Prostate gland (tissue), 2 donors: ENCODE data around the gene GAREM1. TPM values are rescaled to one million over a fixed set of nuclear protein-coding genes. Genes with fewer than 3 reads are reported as not detected.

Experiments used
- DNase-seq: peaks from one replicate; pipeline ENCODE4 v3.0.0-alpha.2; 2019; ENCODE audit warnings: low spot score
- H3K27ac ChIP-seq, 2 donors: fragments of 200-600 bp; sonication (generic); 2 replicates each; pipeline ENCODE4 v1.5.1; 2017 to 2019
- H3K27me3 ChIP-seq: fragments of 200-600 bp; sonication (generic); replicated peaks from 2 replicates; pipeline ENCODE4 v1.5.1; 2019; ENCODE audit not compliant: insufficient read depth
- H3K36me3 ChIP-seq, 2 donors: fragments of 200-600 bp; sonication (generic); 1 replicate in 1 of 2; 2 replicates in 1 of 2; pipeline versions ENCODE4 v1.5.1 to v1.8.1; 2017 to 2019
- H3K4me1 ChIP-seq: fragments of 200-600 bp; sonication (generic); replicated peaks from 2 replicates; pipeline ENCODE4 v1.5.1; 2019
- H3K4me3 ChIP-seq, 2 donors: fragments of 200-600 bp; sonication (generic); 2 replicates each; pipeline ENCODE4 v1.5.1; 2017 to 2019
- H3K9me3 ChIP-seq: fragments of 200-600 bp; sonication (generic); 2 replicates; pipeline ENCODE4 v1.5.1; 2017
- POLR2A ChIP-seq: fragments of 450-650 bp; IDR thresholded peaks from one replicate; pipeline ENCODE4 v1.6.1; 2016; ENCODE audit warnings: antibody characterized with exemption, mild to moderate bottlenecking
- POLR2AphosphoS5 ChIP-seq: sonication (generic); formaldehyde crosslinking; IDR thresholded peaks from one replicate; pipeline ENCODE4 v1.6.1; 2017; ENCODE audit warnings: antibody characterized with exemption
- WGBS: methylation state at CpG from one replicate; pipeline ENCODE4 v1.1.5; 2018; 5-methylcytosine and 5-hydroxymethylcytosine counted together
- intact Hi-C: fragments of 100-400 bp; cut with DNase I; formaldehyde crosslinking; loops from one replicate; pipeline ENCODE4 v1.14.2; 2022
- total RNA-seq, 2 donors: library from RNA; depleted of rRNA; stranded (reverse); fragments of >200 nt; gene quantifications; one replicate each; pipeline ENCODE4 v1.1.0, GENCODE V29; 2016
- TF ChIP-seq, protein P1 (sequence below), 4 experiments: fragments of 200-600 bp in 2 of 4; fragments of 450-650 bp in 2 of 4; sonication (generic) in 2 of 4; IDR thresholded peaks; 1 replicate in 3 of 4; 2 replicates in 1 of 4; pipeline ENCODE4 v1.5.1; 2016 to 2019; ENCODE audit warnings: antibody characterized with exemption in 4 of 4, mild to moderate bottlenecking in 2 of 4, moderate library complexity in 2 of 4

Gene GAREM1
- total RNA-seq, 2 donors from 2014 or later: 9.5 to 14.9 TPM

DNA sequence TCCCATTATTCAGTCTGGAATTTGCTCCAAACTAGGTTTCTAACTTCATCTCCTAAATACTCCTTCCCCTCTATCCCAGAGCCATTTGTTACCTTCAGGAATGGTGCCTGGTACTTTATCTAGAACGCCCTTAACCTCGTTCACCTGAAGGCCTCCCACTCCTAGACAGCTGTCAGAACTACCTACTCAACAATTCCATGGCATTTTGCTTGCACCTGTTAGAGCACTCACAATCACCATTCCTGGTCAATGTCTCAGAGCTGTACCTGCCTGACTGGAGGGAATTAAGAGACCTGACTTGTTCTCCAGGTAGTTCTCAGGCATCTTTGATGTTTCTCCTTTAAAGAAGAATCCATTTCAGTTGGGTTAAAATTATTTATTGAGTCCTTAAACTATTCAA lies 88.9 kb downstream of the GAREM1 start:
- Histone ChIP-seq H3K4me1 (no peaks in the 10 kb centered on the region), H3K27ac (no peak overlapping the region), H3K9me3 (no peaks in the 10 kb centered on the region), H3K36me3 (no peaks in the 10 kb centered on the region), H3K4me3 (no peak overlapping the region), H3K27me3 (no peaks in the 10 kb centered on the region)
- DNase-seq: no peak
- 93% methylated on average over 2 of the region's 2 CpGs for WGBS
- TF ChIP-seq, protein P1, sequence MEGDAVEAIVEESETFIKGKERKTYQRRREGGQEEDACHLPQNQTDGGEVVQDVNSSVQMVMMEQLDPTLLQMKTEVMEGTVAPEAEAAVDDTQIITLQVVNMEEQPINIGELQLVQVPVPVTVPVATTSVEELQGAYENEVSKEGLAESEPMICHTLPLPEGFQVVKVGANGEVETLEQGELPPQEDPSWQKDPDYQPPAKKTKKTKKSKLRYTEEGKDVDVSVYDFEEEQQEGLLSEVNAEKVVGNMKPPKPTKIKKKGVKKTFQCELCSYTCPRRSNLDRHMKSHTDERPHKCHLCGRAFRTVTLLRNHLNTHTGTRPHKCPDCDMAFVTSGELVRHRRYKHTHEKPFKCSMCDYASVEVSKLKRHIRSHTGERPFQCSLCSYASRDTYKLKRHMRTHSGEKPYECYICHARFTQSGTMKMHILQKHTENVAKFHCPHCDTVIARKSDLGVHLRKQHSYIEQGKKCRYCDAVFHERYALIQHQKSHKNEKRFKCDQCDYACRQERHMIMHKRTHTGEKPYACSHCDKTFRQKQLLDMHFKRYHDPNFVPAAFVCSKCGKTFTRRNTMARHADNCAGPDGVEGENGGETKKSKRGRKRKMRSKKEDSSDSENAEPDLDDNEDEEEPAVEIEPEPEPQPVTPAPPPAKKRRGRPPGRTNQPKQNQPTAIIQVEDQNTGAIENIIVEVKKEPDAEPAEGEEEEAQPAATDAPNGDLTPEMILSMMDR (IDR thresholded peaks at IDR 0.05): no peak
- intact Hi-C loops: no loop called here

DNA sequence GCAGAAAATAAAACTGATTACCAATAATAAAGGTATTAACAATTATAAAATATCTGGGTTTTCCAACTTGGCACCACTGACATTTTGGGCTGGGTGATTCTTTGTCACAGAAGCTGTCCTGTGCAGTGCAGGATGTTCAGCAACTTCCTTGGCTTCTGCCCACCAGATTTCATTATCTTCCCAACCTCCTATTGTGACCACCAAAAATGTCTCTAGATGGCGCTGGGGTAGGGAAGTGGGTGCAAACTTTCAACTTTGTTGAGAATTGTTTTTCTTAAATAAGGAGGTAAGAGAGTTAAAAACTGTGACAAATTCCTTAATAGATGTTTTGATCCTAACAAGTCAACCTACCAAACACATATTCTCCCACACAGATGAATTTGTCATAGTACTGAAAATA lies 90.1 kb downstream of the GAREM1 start:
- H3K36me3 ChIP-seq: no peaks in the 10 kb centered on the region
- intact Hi-C loops: no loop called here
- no peak overlapping the region for H3K4me3 ChIP-seq
- H3K4me1 ChIP-seq: no peaks in the 10 kb centered on the region
- no peaks in the 10 kb centered on the region for H3K9me3 ChIP-seq
- no peaks in the 10 kb centered on the region for H3K27me3 ChIP-seq
- DNase-seq: no peak
- no peak overlapping the region for H3K27ac ChIP-seq
- WGBS: 87% methylated on average over 1 of the region's 1 CpG
- TF ChIP-seq POLR2AphosphoS5 (no peak), POLR2A (no peak)
- TF ChIP-seq, protein P1 (IDR thresholded peaks at IDR 0.05): no peak

DNA sequence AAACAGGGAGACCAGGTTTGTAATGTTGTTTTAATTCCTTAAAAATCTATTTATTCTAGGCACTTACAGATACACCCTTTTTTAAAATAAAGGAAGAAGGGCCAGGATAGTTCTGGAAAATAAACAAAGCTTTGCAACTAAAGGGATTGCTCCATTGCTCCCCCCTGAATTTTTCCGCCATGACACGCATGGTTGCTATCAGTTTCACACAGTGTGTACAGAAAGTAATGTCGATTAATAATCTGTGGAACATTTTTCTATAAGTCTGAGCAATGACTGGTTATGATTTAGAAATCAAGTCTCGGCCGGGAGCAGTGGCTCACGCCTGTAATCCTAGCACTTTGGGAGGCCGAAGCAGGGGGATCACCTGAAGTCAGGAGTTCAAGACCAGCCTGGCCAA lies 90.8 kb downstream of the GAREM1 start:
- no peak for DNase-seq
- no peaks in the 10 kb centered on the region for H3K4me1 ChIP-seq
- H3K36me3 ChIP-seq: no peaks in the 10 kb centered on the region
- no peaks in the 10 kb centered on the region for H3K27me3 ChIP-seq
- H3K27ac ChIP-seq: no peak overlapping the region
- TF ChIP-seq POLR2A (no peak), POLR2AphosphoS5 (no peak)
- TF ChIP-seq, protein P1 (IDR thresholded peaks at IDR 0.05): no peak
- intact Hi-C loops: no loop called here
- WGBS: 98% methylated on average over 7 of the region's 7 CpGs
- H3K4me3 ChIP-seq: no peak overlapping the region
- H3K9me3 ChIP-seq: no peaks in the 10 kb centered on the region

DNA sequence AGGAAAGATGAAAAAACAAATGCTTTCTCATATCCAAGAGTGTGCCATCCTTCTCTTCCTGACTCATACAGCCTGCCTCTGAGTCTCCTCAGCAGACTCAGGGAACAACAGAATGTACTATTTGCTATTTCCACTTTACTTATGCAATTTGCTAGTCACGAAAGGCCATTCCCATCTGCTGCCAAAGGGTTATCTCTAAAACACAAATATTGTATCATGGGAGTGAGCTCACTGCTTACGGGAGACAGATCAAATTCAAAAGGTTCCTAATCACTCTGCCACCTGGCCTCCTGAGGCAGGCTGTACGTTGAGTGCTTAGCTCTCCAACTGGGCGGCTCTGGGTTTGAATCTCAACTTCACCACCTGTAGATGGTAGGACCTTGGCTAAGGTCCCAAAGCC lies 92.0 kb downstream of the GAREM1 start:
- intact Hi-C loops: no loop called here
- no peak for DNase-seq
- Histone ChIP-seq H3K36me3 (no peaks in the 10 kb centered on the region), H3K27me3 (no peaks in the 10 kb centered on the region), H3K27ac (no peak overlapping the region), H3K4me1 (peaks cover 2% of the 10 kb centered on the region), H3K9me3 (no peaks in the 10 kb centered on the region), H3K4me3 (no peak overlapping the region)
- WGBS: 72% methylated on average over 4 of the region's 4 CpGs
- TF ChIP-seq, protein P1 (IDR thresholded peaks at IDR 0.05): no peak
- TF ChIP-seq POLR2AphosphoS5 (no peak), POLR2A (no peak)

DNA sequence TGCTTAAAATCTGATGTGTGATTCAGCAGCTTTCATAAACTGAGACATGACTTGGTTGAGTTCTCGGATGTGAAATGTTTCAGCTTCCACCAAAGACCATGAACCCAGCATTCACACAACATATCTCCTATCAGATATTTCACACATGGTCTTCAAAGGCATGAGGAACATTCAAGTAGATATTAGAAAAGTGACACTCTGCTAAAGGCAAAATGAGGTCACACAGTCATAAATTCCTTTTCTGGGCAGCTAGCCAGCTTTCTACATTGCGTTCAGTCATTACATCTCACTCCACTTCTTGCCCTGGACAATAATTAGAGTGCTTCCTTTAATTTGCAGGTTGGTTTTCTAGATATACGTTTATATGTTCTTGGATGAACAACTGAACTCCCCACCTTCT lies 96.7 kb downstream of the GAREM1 start:
- TF ChIP-seq POLR2A: no peak

More for the DNA sequence above, 96.7 kb downstream of the GAREM1 start:
- WGBS: 36% methylated on average over 3 of the region's 3 CpGs
- Histone ChIP-seq H3K4me3 (no peak overlapping the region), H3K27me3 (no peaks in the 10 kb centered on the region), H3K4me1 (peaks cover 11% of the 10 kb centered on the region), H3K36me3 (no peaks in the 10 kb centered on the region), H3K9me3 (no peaks in the 10 kb centered on the region), H3K27ac (peak overlapping the region in 1 of 2 donors; percentile 79)
- intact Hi-C loops: no loop called here
- DNase-seq: no peak
